Measurements from ENCODE around the gene CXCL16. TPM values are rescaled to one million over a fixed set of nuclear protein-coding genes. Genes with fewer than 3 reads are reported as not detected.

CXCL16 gene
- total and polyA plus RNA-seq, 5 donors from 2014 or later, result 0.41 to 7.3 (median 0.62) TPM; not detected in 1

DNA sequence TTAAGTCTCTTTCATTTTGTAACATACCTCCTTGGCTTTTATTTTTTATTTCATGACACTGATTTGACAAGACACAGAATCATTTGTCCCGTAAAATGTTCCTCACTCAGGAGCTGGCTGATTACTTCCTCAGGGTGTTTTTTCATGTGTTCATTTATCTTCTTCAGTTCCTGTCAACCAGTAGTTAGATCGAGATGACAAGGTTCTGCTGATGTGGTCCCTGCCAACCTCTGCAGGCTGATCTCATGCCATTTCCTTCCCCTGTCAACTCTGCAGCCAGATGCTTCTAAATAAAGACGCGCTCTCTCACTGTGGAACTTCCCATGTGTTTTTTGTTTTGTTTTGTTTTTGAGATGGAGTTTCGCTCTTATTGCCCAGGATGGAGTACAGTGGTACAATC, 8.1 kb upstream of the CXCL16 start:
- Mint-ChIP-seq H3K9me3 (no peaks in the 10 kb centered on the region), H3K4me1 (peaks cover 0 to 23% (median 10%) of the 10 kb centered on the region in 4 donors), H3K4me3 (peak overlapping the region; percentile 0 to 67 (median 28)), H3K27ac (peak overlapping the region in 2 of 3 donors; percentile 12 to 79), H3K36me3 (no peaks in the 10 kb centered on the region), H3K27me3 (peaks cover 43% of the 10 kb centered on the region)
- peak in 2 of 3 donors; percentile 21 to 63 for DNase-seq
- peak; percentile 69 to 76 for ATAC-seq (ENCODE audit: low read depth in 2 of 2)
- Histone ChIP-seq H3K9me3 (ENCODE audit: control insufficient read depth in 2 of 2, low read length in 2 of 2) (no peaks in the 10 kb centered on the region), H3K4me1 (ENCODE audit: control insufficient read depth, insufficient read depth, low read length, poor library complexity, severe bottlenecking) (peaks cover 9% of the 10 kb centered on the region), H3K27me3 (ENCODE audit: control insufficient read depth, insufficient read depth, low read length) (peaks cover 7% of the 10 kb centered on the region), H3K36me3 (ENCODE audit: control insufficient read depth, insufficient read depth, low read length) (no peaks in the 10 kb centered on the region), H3K27ac (ENCODE audit: insufficient read depth, low read length, poor library complexity, severe bottlenecking) (no peak overlapping the region), H3K4me3 (ENCODE audit: low read depth, low read length) (peak overlapping the region; percentile 47)

DNA sequence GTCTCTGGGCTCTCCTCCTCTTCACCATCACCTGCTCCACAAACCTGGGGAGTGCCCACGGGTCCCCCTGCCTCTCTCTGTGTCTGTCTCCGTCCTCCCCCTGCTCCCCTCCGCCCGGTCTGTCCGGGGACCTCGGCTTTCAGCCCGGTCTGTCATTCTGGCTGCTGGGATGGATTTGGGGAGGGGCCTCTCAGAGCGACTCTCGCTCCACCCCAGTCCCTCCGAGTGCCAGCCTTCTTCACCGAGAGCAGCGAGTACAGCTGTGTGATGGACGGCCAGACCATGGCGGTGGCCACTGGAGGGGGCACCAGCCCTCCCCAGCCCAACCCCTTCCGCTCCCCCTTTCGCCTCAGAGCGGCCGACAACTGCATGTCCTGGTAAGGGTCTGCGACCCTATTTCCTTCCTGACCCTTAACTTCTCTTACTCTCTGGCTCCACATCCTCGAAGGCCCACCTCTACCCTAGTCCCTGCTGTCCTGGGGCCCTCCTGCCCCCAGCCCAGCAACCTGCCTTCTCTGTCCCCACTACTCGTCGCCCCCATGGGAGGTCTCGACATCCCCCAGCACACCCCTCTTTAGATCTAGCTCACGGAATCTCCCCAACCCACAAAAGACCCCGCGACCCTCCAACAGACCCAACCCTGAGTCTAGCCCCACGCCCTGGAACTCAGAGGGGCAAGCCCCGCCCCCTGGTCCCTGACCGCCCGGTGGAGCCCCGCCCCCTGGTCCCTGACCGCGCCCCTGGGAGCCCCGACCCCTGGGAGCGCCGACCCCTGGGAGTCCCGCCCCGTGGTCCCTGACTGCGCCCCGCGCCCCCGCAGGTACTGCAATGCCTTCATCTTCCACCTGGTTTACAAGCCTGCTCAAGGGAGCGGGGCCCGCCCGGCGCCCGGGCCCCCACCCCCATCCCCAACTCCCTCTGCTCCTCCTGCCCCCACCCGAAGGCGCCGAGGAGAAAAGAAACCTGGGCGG, 5.6 kb upstream of the CXCL16 start:
- no peaks in the 10 kb centered on the region for H3K36me3 ChIP-seq (ENCODE audit: control insufficient read depth, insufficient read depth, low read length)
- H3K9me3 ChIP-seq (ENCODE audit: control insufficient read depth in 2 of 2, low read length in 2 of 2), result no peaks in the 10 kb centered on the region
- H3K4me3 Mint-ChIP-seq, result peak overlapping the region in 3 of 4 donors; percentile 29 to 77 (median 64)
- H3K4me3 ChIP-seq (ENCODE audit: low read depth, low read length), result no peak overlapping the region
- ATAC-seq (ENCODE audit: low read depth in 2 of 2) (no peak), DNase-seq (no peak)
- peaks cover 0 to 25% (median 10%) of the 10 kb centered on the region in 4 donors for H3K4me1 Mint-ChIP-seq
- H3K4me1 ChIP-seq (ENCODE audit: control insufficient read depth, insufficient read depth, low read length, poor library complexity, severe bottlenecking), result peaks cover 10% of the 10 kb centered on the region
- H3K9me3 Mint-ChIP-seq, result no peaks in the 10 kb centered on the region
- H3K27ac Mint-ChIP-seq, result peak overlapping the region in 2 of 3 donors; percentile 5 to 42
- H3K27me3 ChIP-seq (ENCODE audit: control insufficient read depth, insufficient read depth, low read length), result peaks cover 13% of the 10 kb centered on the region
- H3K36me3 Mint-ChIP-seq, result no peaks in the 10 kb centered on the region
- peaks cover 44% of the 10 kb centered on the region for H3K27me3 Mint-ChIP-seq
- H3K27ac ChIP-seq (ENCODE audit: insufficient read depth, low read length, poor library complexity, severe bottlenecking), result no peak overlapping the region

DNA sequence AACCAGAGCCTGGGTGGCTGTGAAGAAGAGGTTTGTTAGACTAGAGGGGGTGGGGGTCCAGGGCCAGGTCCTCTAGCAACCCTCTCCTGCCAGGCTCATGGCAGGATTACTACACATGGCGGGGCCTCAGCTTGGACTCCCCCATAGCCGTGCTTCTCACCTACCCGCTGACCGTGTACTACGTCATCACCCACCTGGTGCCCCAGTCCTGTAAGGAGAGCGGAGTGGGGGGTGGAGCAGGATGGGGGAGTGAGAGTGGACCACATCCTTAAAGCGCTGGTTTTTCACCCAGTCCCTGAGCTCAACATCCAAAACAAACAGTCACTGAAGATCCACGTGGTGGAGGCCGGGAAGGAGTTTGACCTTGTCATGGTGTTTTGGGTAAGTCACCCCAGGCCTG, 4.2 kb upstream of the CXCL16 start:
- Histone ChIP-seq H3K4me1 (ENCODE audit: control insufficient read depth, insufficient read depth, low read length, poor library complexity, severe bottlenecking) (peaks cover 23% of the 10 kb centered on the region), H3K36me3 (ENCODE audit: control insufficient read depth, insufficient read depth, low read length) (no peaks in the 10 kb centered on the region), H3K9me3 (ENCODE audit: control insufficient read depth in 2 of 2, low read length in 2 of 2) (no peaks in the 10 kb centered on the region), H3K4me3 (ENCODE audit: low read depth, low read length) (no peak overlapping the region), H3K27ac (ENCODE audit: insufficient read depth, low read length, poor library complexity, severe bottlenecking) (no peak overlapping the region), H3K27me3 (ENCODE audit: control insufficient read depth, insufficient read depth, low read length) (peaks cover 15% of the 10 kb centered on the region)
- H3K27ac Mint-ChIP-seq, result no peak overlapping the region
- DNase-seq, result no peak
- no peaks in the 10 kb centered on the region for H3K9me3 Mint-ChIP-seq
- H3K36me3 Mint-ChIP-seq, result no peaks in the 10 kb centered on the region
- H3K27me3 Mint-ChIP-seq, result peaks cover 43% of the 10 kb centered on the region
- no peak overlapping the region for H3K4me3 Mint-ChIP-seq
- ATAC-seq (ENCODE audit: low read depth in 2 of 2), result no peak
- H3K4me1 Mint-ChIP-seq, result peaks cover 0 to 31% (median 11%) of the 10 kb centered on the region in 4 donors

DNA sequence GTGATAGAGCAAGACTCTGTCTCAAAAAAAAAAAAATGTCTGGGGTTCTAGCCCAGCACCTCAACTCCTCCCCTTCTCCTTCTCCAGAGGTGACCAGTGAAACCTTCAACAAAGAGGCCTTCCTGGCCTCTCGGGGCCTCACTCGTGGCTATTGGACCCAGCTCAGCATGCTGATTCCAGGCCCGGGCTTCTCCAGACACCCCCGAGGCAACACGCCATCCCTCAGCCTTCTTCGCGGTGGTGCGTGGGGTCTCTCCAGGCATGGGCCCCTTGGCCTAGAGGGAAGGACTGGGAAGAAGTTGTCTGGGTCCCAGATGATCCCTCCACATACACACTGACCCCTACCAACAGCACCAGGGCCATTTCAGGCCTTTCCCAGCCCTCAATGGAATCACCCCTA, 3.5 kb upstream of the CXCL16 start:
- Mint-ChIP-seq H3K27me3 (peaks cover 48% of the 10 kb centered on the region), H3K27ac (no peak overlapping the region), H3K36me3 (no peaks in the 10 kb centered on the region), H3K4me1 (peaks cover 0 to 31% (median 7%) of the 10 kb centered on the region in 4 donors), H3K9me3 (no peaks in the 10 kb centered on the region), H3K4me3 (no peak overlapping the region)
- DNase-seq, result no peak
- H3K27ac ChIP-seq (ENCODE audit: insufficient read depth, low read length, poor library complexity, severe bottlenecking), result no peak overlapping the region
- H3K27me3 ChIP-seq (ENCODE audit: control insufficient read depth, insufficient read depth, low read length), result peaks cover 9% of the 10 kb centered on the region
- no peak for ATAC-seq (ENCODE audit: low read depth in 2 of 2)
- H3K36me3 ChIP-seq (ENCODE audit: control insufficient read depth, insufficient read depth, low read length), result no peaks in the 10 kb centered on the region
- no peaks in the 10 kb centered on the region for H3K9me3 ChIP-seq (ENCODE audit: control insufficient read depth in 2 of 2, low read length in 2 of 2)
- no peak overlapping the region for H3K4me3 ChIP-seq (ENCODE audit: low read depth, low read length)
- peaks cover 29% of the 10 kb centered on the region for H3K4me1 ChIP-seq (ENCODE audit: control insufficient read depth, insufficient read depth, low read length, poor library complexity, severe bottlenecking)

DNA sequence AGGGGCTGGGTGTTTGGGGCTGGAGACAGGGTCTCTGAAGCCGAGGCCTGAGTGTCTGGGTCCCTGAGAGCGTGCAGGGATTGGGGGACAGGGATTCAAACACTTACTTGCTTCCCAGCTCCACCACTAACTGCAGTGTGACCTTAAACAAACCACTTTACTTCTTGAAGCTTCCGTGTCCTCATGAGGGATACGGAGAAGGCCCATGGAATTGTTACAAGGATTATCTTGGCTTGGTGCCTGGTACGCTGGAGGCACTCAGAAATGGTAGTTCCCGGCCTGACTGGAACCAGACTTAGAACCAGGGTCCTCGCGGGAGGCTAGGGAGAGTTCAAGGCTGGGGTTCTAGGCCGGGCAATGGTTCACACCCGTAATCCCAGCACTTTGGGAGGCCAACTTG, 2.9 kb upstream of the CXCL16 start:
- Mint-ChIP-seq H3K9me3 (no peaks in the 10 kb centered on the region), H3K27me3 (peaks cover 46% of the 10 kb centered on the region), H3K27ac (no peak overlapping the region), H3K4me3 (peak overlapping the region in 2 of 4 donors; percentile 61 to 84), H3K36me3 (no peaks in the 10 kb centered on the region), H3K4me1 (peaks cover 0 to 28% (median 2%) of the 10 kb centered on the region in 4 donors)
- H3K9me3 ChIP-seq (ENCODE audit: control insufficient read depth in 2 of 2, low read length in 2 of 2), result no peaks in the 10 kb centered on the region
- DNase-seq (no peak), ATAC-seq (ENCODE audit: low read depth in 2 of 2) (no peak)
- peaks cover 9% of the 10 kb centered on the region for H3K27me3 ChIP-seq (ENCODE audit: control insufficient read depth, insufficient read depth, low read length)
- no peak overlapping the region for H3K27ac ChIP-seq (ENCODE audit: insufficient read depth, low read length, poor library complexity, severe bottlenecking)
- H3K4me1 ChIP-seq (ENCODE audit: control insufficient read depth, insufficient read depth, low read length, poor library complexity, severe bottlenecking), result peaks cover 25% of the 10 kb centered on the region
- H3K4me3 ChIP-seq (ENCODE audit: low read depth, low read length), result no peak overlapping the region
- no peaks in the 10 kb centered on the region for H3K36me3 ChIP-seq (ENCODE audit: control insufficient read depth, insufficient read depth, low read length)

DNA sequence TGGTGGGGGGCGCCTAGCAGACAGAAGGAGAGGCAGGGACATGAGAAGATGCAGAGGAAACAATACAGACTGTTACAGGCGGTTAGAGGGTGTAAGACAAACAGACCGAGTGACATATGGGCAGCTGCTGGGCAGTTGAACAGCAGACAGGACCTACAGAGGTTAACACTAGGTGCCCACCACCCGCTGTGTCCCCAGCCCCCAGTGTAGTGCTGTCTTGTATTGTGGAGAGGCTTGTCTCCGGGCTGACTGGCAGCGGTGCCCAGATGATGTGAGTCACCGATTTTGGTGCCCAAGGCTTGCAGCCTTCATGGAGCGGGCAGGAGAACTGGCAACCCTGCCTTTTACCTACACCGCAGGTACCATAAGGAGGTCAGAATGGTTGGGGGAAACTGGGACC, 2.4 kb upstream of the CXCL16 start:
- Histone ChIP-seq H3K36me3 (ENCODE audit: control insufficient read depth, insufficient read depth, low read length) (no peaks in the 10 kb centered on the region), H3K4me1 (ENCODE audit: control insufficient read depth, insufficient read depth, low read length, poor library complexity, severe bottlenecking) (peaks cover 25% of the 10 kb centered on the region), H3K4me3 (ENCODE audit: low read depth, low read length) (no peak overlapping the region), H3K27ac (ENCODE audit: insufficient read depth, low read length, poor library complexity, severe bottlenecking) (no peak overlapping the region), H3K9me3 (ENCODE audit: control insufficient read depth in 2 of 2, low read length in 2 of 2) (no peaks in the 10 kb centered on the region), H3K27me3 (ENCODE audit: control insufficient read depth, insufficient read depth, low read length) (peaks cover 9% of the 10 kb centered on the region)
- no peak overlapping the region for H3K27ac Mint-ChIP-seq
- peaks cover 0 to 27% (median 2%) of the 10 kb centered on the region in 4 donors for H3K4me1 Mint-ChIP-seq
- H3K27me3 Mint-ChIP-seq, result peaks cover 51% of the 10 kb centered on the region
- DNase-seq (no peak), ATAC-seq (ENCODE audit: low read depth in 2 of 2) (no peak)
- H3K4me3 Mint-ChIP-seq, result peak overlapping the region in 3 of 4 donors; percentile 38 to 84 (median 61)
- no peaks in the 10 kb centered on the region for H3K36me3 Mint-ChIP-seq
- no peaks in the 10 kb centered on the region for H3K9me3 Mint-ChIP-seq

DNA sequence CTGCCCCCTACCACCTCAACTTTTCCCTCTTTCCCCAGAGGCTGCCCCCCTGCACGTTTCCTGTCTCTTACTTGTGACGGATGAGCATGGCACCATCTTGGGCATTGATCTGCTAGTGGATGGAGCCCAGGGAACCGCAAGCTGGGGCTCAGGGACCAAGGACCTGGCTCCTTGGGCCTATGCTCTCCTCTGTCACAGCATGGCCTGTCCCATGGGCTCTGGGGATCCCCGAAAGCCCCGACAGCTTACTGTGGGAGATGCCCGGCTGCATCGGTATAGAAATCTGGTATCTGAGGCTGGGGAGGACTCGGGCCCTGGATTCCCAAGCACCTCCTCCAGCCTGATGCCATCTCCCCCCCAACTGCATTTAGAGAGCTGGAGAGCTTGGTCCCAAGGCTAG, 1.8 kb upstream of the CXCL16 start:
- no peaks in the 10 kb centered on the region for H3K9me3 Mint-ChIP-seq
- H3K4me3 ChIP-seq (ENCODE audit: low read depth, low read length), result no peak overlapping the region
- peak overlapping the region; percentile 29 to 84 (median 66) for H3K4me3 Mint-ChIP-seq
- H3K27me3 ChIP-seq (ENCODE audit: control insufficient read depth, insufficient read depth, low read length), result peaks cover 9% of the 10 kb centered on the region
- DNase-seq, result no peak
- no peak for ATAC-seq (ENCODE audit: low read depth in 2 of 2)
- H3K27ac Mint-ChIP-seq, result peak overlapping the region in 1 of 3 donors; percentile 75
- no peaks in the 10 kb centered on the region for H3K36me3 ChIP-seq (ENCODE audit: control insufficient read depth, insufficient read depth, low read length)
- no peaks in the 10 kb centered on the region for H3K36me3 Mint-ChIP-seq
- peaks cover 25% of the 10 kb centered on the region for H3K4me1 ChIP-seq (ENCODE audit: control insufficient read depth, insufficient read depth, low read length, poor library complexity, severe bottlenecking)
- no peaks in the 10 kb centered on the region for H3K9me3 ChIP-seq (ENCODE audit: control insufficient read depth in 2 of 2, low read length in 2 of 2)
- H3K27ac ChIP-seq (ENCODE audit: insufficient read depth, low read length, poor library complexity, severe bottlenecking), result no peak overlapping the region
- H3K27me3 Mint-ChIP-seq, result peaks cover 53% of the 10 kb centered on the region
- peaks cover 0 to 27% (median 2%) of the 10 kb centered on the region in 4 donors for H3K4me1 Mint-ChIP-seq
